Right lobe of liver (tissue), 4 donors: ENCODE measurements around the gene C1QTNF9B.

Experiments
- POLR2A ChIP-seq: fragments of 450-650 bp; IDR thresholded peaks from one replicate; pipeline ENCODE4 v1.6.1; 2017; ENCODE audit warnings: antibody characterized with exemption, mild to moderate bottlenecking
- TF ChIP-seq, protein P1 (sequence below), 4 donors: fragments of 200-600 bp in 3 of 4; fragments of 450-650 bp in 1 of 4; IDR thresholded peaks; one replicate each; pipeline versions ENCODE4 v1.5.1 to v1.8.0; 2016 to 2022; ENCODE audit warnings: antibody characterized with exemption in 4 of 4, mild to moderate bottlenecking in 2 of 4
- donor health status: DM: no; HTN: no; CAD: no.
- donor health status: DM: no; HTN: no; CAD: no.
- donor health status: DM: no; HTN: yes; CAD: no.

DNA sequence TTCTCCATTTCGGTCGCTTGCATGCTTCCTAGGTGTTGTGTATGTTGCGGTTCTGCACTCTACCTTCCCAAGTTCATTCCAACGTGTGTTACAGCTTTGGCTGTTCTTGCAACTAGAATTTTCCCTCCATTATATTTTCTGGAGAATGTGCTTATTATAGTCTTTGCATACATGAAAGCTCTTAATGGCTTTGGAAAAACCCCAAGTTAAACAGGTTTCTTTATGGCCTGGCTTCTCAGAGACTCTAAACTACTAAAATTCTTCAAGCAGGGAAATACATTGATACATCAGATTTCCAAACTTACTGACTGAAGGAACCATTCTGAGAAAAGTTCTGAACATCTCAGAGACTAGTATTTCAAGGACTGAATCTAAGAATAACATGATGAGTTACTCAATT is 20.0 kb downstream of the C1QTNF9B start:
- no peak for TF ChIP-seq POLR2A
- TF ChIP-seq, protein P1, sequence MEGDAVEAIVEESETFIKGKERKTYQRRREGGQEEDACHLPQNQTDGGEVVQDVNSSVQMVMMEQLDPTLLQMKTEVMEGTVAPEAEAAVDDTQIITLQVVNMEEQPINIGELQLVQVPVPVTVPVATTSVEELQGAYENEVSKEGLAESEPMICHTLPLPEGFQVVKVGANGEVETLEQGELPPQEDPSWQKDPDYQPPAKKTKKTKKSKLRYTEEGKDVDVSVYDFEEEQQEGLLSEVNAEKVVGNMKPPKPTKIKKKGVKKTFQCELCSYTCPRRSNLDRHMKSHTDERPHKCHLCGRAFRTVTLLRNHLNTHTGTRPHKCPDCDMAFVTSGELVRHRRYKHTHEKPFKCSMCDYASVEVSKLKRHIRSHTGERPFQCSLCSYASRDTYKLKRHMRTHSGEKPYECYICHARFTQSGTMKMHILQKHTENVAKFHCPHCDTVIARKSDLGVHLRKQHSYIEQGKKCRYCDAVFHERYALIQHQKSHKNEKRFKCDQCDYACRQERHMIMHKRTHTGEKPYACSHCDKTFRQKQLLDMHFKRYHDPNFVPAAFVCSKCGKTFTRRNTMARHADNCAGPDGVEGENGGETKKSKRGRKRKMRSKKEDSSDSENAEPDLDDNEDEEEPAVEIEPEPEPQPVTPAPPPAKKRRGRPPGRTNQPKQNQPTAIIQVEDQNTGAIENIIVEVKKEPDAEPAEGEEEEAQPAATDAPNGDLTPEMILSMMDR (IDR thresholded peaks at IDR 0.05), result no peak
